GM23338 (cell line): Measurements from ENCODE around the gene CLDN2. TPM values are rescaled to one million over a fixed set of nuclear protein-coding genes. Genes with fewer than 3 reads are reported as not detected.

ENCODE experiments used
- ATAC-seq: fragments of 200-7000 bp; cut with Tn5 transposase; 3 replicates; pipeline ENCODE4 v1.9.1; 2020
- DNase-seq: peaks from one replicate; pipeline ENCODE4 v3.0.0-alpha.2; 2015; ENCODE audit warnings: low spot score
- H2AFZ ChIP-seq: fragments of 200-600 bp; sonication (generic); 2 replicates; pipeline ENCODE4 v1.8.0; 2016; ENCODE audit warnings: antibody characterized with exemption, mild to moderate bottlenecking, moderate library complexity
- H3F3A ChIP-seq: fragments of 200-600 bp; sonication (generic); replicated peaks from 2 replicates; pipeline ENCODE4 v1.8.0; 2017; ENCODE audit warnings: antibody characterized with exemption, mixed run types, low read depth
- H3K27ac ChIP-seq: fragments of 200-600 bp; sonication (generic); 2 replicates; pipeline ENCODE4 v1.6.1; 2016; ENCODE audit warnings: low read depth
- H3K27me3 ChIP-seq: fragments of 200-600 bp; sonication (generic); 2 replicates; pipeline ENCODE4 v1.8.0; 2016; ENCODE audit warnings: mild to moderate bottlenecking, mixed run types, moderate library complexity; ENCODE audit not compliant: insufficient read depth
- H3K36me3 ChIP-seq: fragments of 200-600 bp; sonication (generic); 2 replicates; pipeline ENCODE4 v1.8.0; 2016; ENCODE audit warnings: mild to moderate bottlenecking; ENCODE audit not compliant: insufficient read depth
- H3K4me1 ChIP-seq: fragments of 200-600 bp; sonication (generic); 2 replicates; pipeline ENCODE4 v1.8.0; 2016; ENCODE audit warnings: mild to moderate bottlenecking, moderate library complexity; ENCODE audit not compliant: insufficient read depth
- H3K4me2 ChIP-seq: fragments of 200-600 bp; sonication (generic); 2 replicates; pipeline ENCODE4 v1.7.1; 2017; ENCODE audit warnings: mixed run types
- H3K4me3 ChIP-seq: fragments of 200-600 bp; sonication (generic); 2 replicates; pipeline ENCODE4 v1.6.1; 2016; ENCODE audit warnings: mixed run types
- H3K79me2 ChIP-seq: fragments of 200-600 bp; sonication (generic); replicated peaks from 2 replicates; pipeline ENCODE4 v1.8.0; 2017; ENCODE audit warnings: mild to moderate bottlenecking; ENCODE audit not compliant: insufficient read depth
- H3K9me2 ChIP-seq: fragments of 200-600 bp; sonication (generic); 2 replicates; pipeline ENCODE4 v1.8.0; 2017; ENCODE audit not compliant: insufficient read depth
- H4K20me1 ChIP-seq: fragments of 200-600 bp; sonication (generic); replicated peaks from 2 replicates; pipeline ENCODE4 v1.8.0; 2017; ENCODE audit warnings: mild to moderate bottlenecking; ENCODE audit not compliant: insufficient read depth
- H3K27ac Mint-ChIP-seq: 2 replicates; pipeline ENCODE4 v1.8.0; 2020; ENCODE audit warnings: inconsistent platforms, mild to moderate bottlenecking, moderate library complexity, mixed read lengths
- H3K27me3 Mint-ChIP-seq: 3 replicates; pipeline ENCODE4 v1.8.0; 2022; ENCODE audit warnings: low read depth, mild to moderate bottlenecking, moderate library complexity, mixed read lengths, inconsistent platforms; ENCODE audit not compliant: insufficient read depth, poor library complexity
- H3K36me3 Mint-ChIP-seq: 3 replicates; pipeline ENCODE4 v1.8.0; 2021; ENCODE audit warnings: low read depth, mild to moderate bottlenecking, inconsistent platforms, moderate library complexity, mixed read lengths
- H3K4me1 Mint-ChIP-seq: 3 replicates; pipeline ENCODE4 v1.8.0; 2020; ENCODE audit warnings: mild to moderate bottlenecking, inconsistent platforms, mixed read lengths
- H3K4me3 Mint-ChIP-seq: 3 replicates; pipeline ENCODE4 v1.8.0; 2021; ENCODE audit warnings: moderate library complexity, mild to moderate bottlenecking, inconsistent platforms, mixed read lengths
- H3K9me3 Mint-ChIP-seq: 3 replicates; pipeline ENCODE4 v1.8.0; 2020; ENCODE audit warnings: moderate library complexity, mild to moderate bottlenecking, inconsistent platforms, mixed read lengths
- CREB1 ChIP-seq: fragments of 250-450 bp; sonication (Bioruptor Pico); IDR thresholded peaks from 2 replicates; pipeline ENCODE4 v1.5.0; 2020; ENCODE audit warnings: low read depth, mild to moderate bottlenecking, moderate library complexity
- EZH2 ChIP-seq: fragments of 200-600 bp; sonication (generic); IDR thresholded peaks from one replicate; pipeline ENCODE4 v1.8.0; 2017; ENCODE audit warnings: antibody characterized with exemption, mild to moderate bottlenecking, low read depth; ENCODE audit not compliant: unreplicated experiment
- NANOG ChIP-seq: IDR thresholded peaks from 2 replicates; pipeline ENCODE4 v1.6.1; 2016; ENCODE audit warnings: antibody characterized with exemption, borderline replicate concordance
- STAT1 ChIP-seq: IDR thresholded peaks from one replicate; pipeline ENCODE4 v1.6.1; 2016; ENCODE audit warnings: antibody characterized with exemption; ENCODE audit not compliant: unreplicated experiment
- ZNF114 ChIP-seq: fragments of 250-450 bp; sonication (Bioruptor Pico); IDR thresholded peaks from 2 replicates; pipeline ENCODE4 v1.5.0; 2020; ENCODE audit warnings: mild to moderate bottlenecking, moderate library complexity
- ZNF331 ChIP-seq: fragments of 250-450 bp; sonication (Bioruptor Pico); IDR thresholded peaks from 2 replicates; pipeline ENCODE4 v1.5.0; 2020; ENCODE audit warnings: low read depth, mild to moderate bottlenecking, moderate library complexity
- polyA plus RNA-seq: library from polyadenylated mRNA; unstranded; fragments of >200 nt; fragmentation: Nextera tagmentation; extraction: Ambion mirVana; gene quantifications from 2 replicates; pipeline ENCODE4 v1.2.1, GENCODE V29; 2016
- total RNA-seq: library from RNA; depleted of rRNA; stranded (reverse); fragments of >200 nt; shearing (Covaris generic); gene quantifications from 2 replicates; pipeline ENCODE4 v1.2.3, GENCODE V29; 2014
- TF ChIP-seq, protein P1 (sequence below), 2 experiments: fragments of 200-600 bp in 1 of 2; sonication (generic) in 1 of 2; conservative IDR thresholded peaks; 2 replicates each; pipeline versions ENCODE4 v1.5.1 to v1.6.1; 2016 to 2017; ENCODE audit warnings: antibody characterized with exemption in 2 of 2, low read depth in 2 of 2, mild to moderate bottlenecking in 2 of 2, moderate library complexity in 1 of 2
- TF ChIP-seq, protein P2 (sequence below): IDR thresholded peaks from one replicate; pipeline ENCODE4 v1.6.1; 2018; ENCODE audit warnings: antibody characterized with exemption; ENCODE audit not compliant: unreplicated experiment
- TF ChIP-seq, protein P3 (sequence below): fragments of 250-450 bp; sonication (Bioruptor Pico); IDR thresholded peaks from 2 replicates; pipeline ENCODE4 v1.5.0; 2020; ENCODE audit warnings: mild to moderate bottlenecking, moderate library complexity

The CLDN2 gene
- total and polyA plus RNA-seq, 2 experiments from 2014 or later = not detected

DNA sequence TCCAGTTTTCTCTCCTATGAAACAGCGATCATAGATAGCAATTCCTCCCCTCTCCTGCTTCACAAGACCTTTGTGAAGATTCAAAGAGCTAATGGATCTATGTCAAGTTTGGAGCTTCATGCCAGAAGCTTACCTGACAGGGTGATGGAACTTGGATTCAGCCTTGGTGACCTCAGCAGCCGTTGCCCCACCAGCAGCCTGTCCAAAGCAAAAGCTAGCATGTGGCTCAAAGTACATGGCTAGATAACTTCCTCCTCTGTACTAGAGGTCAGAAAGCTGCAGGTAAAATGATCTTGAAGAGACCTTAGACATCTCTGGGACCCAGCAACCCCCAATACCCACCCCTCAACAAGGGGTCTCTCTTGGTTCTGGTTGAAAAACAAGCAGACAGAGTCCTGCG is 18.9 kb upstream of the CLDN2 start (continued):
- TF ChIP-seq ZNF331 (CRISPR knock-in tag) = no peak

DNA sequence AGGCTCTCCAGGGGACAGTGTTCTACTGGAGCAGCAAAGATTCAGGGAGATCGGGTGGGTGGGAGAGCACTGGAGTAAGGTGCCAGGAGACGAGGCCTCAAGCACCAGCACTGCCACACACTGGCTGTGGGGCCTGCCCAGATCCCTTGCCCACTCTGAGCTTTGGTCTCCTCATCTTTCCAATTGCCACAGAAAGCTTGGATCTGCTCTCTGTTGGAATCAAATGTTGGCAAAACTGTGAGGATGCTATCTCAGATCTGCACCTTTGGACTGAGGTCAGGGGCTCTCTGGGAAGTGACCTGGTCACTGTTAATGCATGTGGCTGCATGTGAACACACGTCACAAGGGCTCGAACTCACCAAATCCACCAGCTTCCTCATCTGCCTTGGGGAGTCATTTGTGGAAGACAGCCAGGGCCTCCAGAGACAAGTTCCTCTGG is 18.4 kb upstream of the CLDN2 start:
- Histone ChIP-seq H3K4me3 (no peak overlapping the region), H3K27me3 (no peaks in the 10 kb centered on the region), H3K9me2 (no peaks in the 10 kb centered on the region), H2AFZ (no peak overlapping the region), H3K4me1 (no peaks in the 10 kb centered on the region), H4K20me1 (no peaks in the 10 kb centered on the region), H3F3A (no peaks in the 10 kb centered on the region), H3K4me2 (no peak overlapping the region), H3K79me2 (no peaks in the 10 kb centered on the region), H3K36me3 (no peaks in the 10 kb centered on the region), H3K27ac (no peak overlapping the region)
- Mint-ChIP-seq H3K27ac (no peak overlapping the region), H3K36me3 (no peaks in the 10 kb centered on the region), H3K9me3 (no peaks in the 10 kb centered on the region), H3K27me3 (no peaks in the 10 kb centered on the region), H3K4me3 (no peak overlapping the region), H3K4me1 (peaks cover 7% of the 10 kb centered on the region; the same call in 2 of the 3 replicates)
- no peak for ATAC-seq
- TF ChIP-seq STAT1 (no peak), EZH2 (no peak), ZNF331 (CRISPR knock-in tag) (no peak), ZNF114 (CRISPR knock-in tag) (no peak), CREB1 (CRISPR knock-in tag) (no peak), NANOG (no peak)
- TF ChIP-seq, protein P1, sequence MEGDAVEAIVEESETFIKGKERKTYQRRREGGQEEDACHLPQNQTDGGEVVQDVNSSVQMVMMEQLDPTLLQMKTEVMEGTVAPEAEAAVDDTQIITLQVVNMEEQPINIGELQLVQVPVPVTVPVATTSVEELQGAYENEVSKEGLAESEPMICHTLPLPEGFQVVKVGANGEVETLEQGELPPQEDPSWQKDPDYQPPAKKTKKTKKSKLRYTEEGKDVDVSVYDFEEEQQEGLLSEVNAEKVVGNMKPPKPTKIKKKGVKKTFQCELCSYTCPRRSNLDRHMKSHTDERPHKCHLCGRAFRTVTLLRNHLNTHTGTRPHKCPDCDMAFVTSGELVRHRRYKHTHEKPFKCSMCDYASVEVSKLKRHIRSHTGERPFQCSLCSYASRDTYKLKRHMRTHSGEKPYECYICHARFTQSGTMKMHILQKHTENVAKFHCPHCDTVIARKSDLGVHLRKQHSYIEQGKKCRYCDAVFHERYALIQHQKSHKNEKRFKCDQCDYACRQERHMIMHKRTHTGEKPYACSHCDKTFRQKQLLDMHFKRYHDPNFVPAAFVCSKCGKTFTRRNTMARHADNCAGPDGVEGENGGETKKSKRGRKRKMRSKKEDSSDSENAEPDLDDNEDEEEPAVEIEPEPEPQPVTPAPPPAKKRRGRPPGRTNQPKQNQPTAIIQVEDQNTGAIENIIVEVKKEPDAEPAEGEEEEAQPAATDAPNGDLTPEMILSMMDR (conservative IDR thresholded peaks at IDR 0.05; ENCODE audit: low read depth in 2 of 2) = no peak
- DNase-seq = no peak

DNA sequence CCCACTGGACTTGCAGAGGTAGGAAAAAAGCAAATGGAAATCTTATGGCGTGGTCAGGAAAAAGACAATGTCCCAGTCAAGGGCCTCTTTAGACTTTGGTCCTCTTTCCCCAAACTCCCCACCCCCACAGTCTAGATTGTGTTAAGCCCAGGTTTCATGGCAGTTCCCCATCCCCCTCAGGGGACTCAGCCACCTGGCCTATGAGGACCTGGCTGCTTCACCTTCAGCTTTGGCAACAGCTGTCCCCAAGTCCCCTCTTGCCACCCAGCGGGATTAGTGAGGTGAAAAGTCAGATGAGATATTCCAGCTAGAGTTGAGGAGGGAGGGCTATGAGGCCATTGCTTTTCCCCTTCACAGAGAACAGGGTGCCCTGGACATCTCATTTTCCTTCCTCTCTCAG is 17.5 kb upstream of the CLDN2 start:
- Histone ChIP-seq H3F3A (no peaks in the 10 kb centered on the region), H3K36me3 (no peaks in the 10 kb centered on the region), H3K27me3 (no peaks in the 10 kb centered on the region)
- TF ChIP-seq, protein P2, sequence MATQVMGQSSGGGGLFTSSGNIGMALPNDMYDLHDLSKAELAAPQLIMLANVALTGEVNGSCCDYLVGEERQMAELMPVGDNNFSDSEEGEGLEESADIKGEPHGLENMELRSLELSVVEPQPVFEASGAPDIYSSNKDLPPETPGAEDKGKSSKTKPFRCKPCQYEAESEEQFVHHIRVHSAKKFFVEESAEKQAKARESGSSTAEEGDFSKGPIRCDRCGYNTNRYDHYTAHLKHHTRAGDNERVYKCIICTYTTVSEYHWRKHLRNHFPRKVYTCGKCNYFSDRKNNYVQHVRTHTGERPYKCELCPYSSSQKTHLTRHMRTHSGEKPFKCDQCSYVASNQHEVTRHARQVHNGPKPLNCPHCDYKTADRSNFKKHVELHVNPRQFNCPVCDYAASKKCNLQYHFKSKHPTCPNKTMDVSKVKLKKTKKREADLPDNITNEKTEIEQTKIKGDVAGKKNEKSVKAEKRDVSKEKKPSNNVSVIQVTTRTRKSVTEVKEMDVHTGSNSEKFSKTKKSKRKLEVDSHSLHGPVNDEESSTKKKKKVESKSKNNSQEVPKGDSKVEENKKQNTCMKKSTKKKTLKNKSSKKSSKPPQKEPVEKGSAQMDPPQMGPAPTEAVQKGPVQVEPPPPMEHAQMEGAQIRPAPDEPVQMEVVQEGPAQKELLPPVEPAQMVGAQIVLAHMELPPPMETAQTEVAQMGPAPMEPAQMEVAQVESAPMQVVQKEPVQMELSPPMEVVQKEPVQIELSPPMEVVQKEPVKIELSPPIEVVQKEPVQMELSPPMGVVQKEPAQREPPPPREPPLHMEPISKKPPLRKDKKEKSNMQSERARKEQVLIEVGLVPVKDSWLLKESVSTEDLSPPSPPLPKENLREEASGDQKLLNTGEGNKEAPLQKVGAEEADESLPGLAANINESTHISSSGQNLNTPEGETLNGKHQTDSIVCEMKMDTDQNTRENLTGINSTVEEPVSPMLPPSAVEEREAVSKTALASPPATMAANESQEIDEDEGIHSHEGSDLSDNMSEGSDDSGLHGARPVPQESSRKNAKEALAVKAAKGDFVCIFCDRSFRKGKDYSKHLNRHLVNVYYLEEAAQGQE = no peak
- TF ChIP-seq, protein P3, sequence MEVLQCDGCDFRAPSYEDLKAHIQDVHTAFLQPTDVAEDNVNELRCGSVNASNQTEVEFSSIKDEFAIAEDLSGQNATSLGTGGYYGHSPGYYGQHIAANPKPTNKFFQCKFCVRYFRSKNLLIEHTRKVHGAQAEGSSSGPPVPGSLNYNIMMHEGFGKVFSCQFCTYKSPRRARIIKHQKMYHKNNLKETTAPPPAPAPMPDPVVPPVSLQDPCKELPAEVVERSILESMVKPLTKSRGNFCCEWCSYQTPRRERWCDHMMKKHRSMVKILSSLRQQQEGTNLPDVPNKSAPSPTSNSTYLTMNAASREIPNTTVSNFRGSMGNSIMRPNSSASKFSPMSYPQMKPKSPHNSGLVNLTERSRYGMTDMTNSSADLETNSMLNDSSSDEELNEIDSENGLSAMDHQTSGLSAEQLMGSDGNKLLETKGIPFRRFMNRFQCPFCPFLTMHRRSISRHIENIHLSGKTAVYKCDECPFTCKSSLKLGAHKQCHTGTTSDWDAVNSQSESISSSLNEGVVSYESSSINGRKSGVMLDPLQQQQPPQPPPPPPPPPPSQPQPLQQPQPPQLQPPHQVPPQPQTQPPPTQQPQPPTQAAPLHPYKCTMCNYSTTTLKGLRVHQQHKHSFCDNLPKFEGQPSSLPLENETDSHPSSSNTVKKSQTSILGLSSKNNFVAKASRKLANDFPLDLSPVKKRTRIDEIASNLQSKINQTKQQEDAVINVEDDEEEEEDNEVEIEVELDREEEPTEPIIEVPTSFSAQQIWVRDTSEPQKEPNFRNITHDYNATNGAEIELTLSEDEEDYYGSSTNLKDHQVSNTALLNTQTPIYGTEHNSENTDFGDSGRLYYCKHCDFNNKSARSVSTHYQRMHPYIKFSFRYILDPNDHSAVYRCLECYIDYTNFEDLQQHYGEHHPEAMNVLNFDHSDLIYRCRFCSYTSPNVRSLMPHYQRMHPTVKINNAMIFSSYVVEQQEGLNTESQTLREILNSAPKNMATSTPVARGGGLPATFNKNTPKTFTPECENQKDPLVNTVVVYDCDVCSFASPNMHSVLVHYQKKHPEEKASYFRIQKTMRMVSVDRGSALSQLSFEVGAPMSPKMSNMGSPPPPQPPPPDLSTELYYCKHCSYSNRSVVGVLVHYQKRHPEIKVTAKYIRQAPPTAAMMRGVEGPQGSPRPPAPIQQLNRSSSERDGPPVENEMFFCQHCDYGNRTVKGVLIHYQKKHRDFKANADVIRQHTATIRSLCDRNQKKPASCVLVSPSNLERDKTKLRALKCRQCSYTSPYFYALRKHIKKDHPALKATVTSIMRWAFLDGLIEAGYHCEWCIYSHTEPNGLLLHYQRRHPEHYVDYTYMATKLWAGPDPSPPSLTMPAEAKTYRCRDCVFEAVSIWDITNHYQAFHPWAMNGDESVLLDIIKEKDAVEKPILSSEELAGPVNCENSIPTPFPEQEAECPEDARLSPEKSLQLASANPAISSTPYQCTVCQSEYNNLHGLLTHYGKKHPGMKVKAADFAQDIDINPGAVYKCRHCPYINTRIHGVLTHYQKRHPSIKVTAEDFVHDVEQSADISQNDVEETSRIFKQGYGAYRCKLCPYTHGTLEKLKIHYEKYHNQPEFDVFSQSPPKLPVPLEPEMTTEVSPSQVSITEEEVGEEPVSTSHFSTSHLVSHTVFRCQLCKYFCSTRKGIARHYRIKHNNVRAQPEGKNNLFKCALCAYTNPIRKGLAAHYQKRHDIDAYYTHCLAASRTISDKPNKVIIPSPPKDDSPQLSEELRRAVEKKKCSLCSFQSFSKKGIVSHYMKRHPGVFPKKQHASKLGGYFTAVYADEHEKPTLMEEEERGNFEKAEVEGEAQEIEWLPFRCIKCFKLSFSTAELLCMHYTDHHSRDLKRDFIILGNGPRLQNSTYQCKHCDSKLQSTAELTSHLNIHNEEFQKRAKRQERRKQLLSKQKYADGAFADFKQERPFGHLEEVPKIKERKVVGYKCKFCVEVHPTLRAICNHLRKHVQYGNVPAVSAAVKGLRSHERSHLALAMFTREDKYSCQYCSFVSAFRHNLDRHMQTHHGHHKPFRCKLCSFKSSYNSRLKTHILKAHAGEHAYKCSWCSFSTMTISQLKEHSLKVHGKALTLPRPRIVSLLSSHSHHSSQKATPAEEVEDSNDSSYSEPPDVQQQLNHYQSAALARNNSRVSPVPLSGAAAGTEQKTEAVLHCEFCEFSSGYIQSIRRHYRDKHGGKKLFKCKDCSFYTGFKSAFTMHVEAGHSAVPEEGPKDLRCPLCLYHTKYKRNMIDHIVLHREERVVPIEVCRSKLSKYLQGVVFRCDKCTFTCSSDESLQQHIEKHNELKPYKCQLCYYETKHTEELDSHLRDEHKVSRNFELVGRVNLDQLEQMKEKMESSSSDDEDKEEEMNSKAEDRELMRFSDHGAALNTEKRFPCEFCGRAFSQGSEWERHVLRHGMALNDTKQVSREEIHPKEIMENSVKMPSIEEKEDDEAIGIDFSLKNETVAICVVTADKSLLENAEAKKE = no peak
- no peak for TF ChIP-seq ZNF331 (CRISPR knock-in tag)
- no peak for TF ChIP-seq STAT1

More for the DNA sequence above, 17.5 kb upstream of the CLDN2 start:
- no peak overlapping the region for H3K4me2 ChIP-seq
- Mint-ChIP-seq H3K27me3 (no peaks in the 10 kb centered on the region), H3K36me3 (no peaks in the 10 kb centered on the region), H3K9me3 (no peaks in the 10 kb centered on the region), H3K4me1 (peaks cover 7% of the 10 kb centered on the region; the same call in 2 of the 3 replicates), H3K4me3 (no peak overlapping the region), H3K27ac (no peak overlapping the region)
- no peak overlapping the region for H3K4me3 ChIP-seq
- no peak overlapping the region for H2AFZ ChIP-seq
- no peaks in the 10 kb centered on the region for H3K4me1 ChIP-seq
- no peak for DNase-seq
- no peak for ATAC-seq
- no peak overlapping the region for H3K27ac ChIP-seq
- no peaks in the 10 kb centered on the region for H4K20me1 ChIP-seq
- no peaks in the 10 kb centered on the region for H3K9me2 ChIP-seq
- H3K79me2 ChIP-seq = no peaks in the 10 kb centered on the region
